ENCODE results near the gene ADAP1.
"Not testable (repeated sequence)": the region's sequence is repeated elsewhere in the genome, so short reads cannot be mapped to it uniquely, and the experiment has no call there.

The ADAP1 gene

GRCh38 chr7:945147-945555, 9.3 kb downstream of the ADAP1 start:
- H3K4me2 ChIP-seq (ENCODE audit: low read length) = peak overlapping the region; percentile 24
- no peaks in the 10 kb centered on the region for H3K9me3 ChIP-seq (ENCODE audit: control insufficient read depth, low read length)
- H3K27me3 ChIP-seq (ENCODE audit: control insufficient read depth, insufficient read depth, low read length) = no peaks in the 10 kb centered on the region
- peak overlapping the region; percentile 96 for H3K27ac ChIP-seq
- peak overlapping the region; percentile 83 for H3K9ac ChIP-seq
- TF ChIP-seq, protein P1, sequence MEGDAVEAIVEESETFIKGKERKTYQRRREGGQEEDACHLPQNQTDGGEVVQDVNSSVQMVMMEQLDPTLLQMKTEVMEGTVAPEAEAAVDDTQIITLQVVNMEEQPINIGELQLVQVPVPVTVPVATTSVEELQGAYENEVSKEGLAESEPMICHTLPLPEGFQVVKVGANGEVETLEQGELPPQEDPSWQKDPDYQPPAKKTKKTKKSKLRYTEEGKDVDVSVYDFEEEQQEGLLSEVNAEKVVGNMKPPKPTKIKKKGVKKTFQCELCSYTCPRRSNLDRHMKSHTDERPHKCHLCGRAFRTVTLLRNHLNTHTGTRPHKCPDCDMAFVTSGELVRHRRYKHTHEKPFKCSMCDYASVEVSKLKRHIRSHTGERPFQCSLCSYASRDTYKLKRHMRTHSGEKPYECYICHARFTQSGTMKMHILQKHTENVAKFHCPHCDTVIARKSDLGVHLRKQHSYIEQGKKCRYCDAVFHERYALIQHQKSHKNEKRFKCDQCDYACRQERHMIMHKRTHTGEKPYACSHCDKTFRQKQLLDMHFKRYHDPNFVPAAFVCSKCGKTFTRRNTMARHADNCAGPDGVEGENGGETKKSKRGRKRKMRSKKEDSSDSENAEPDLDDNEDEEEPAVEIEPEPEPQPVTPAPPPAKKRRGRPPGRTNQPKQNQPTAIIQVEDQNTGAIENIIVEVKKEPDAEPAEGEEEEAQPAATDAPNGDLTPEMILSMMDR (IDR thresholded peaks at IDR 0.05) = no peak
- no peaks in the 10 kb centered on the region for H3K36me3 ChIP-seq (ENCODE audit: control insufficient read depth, insufficient read depth, low read length)
- peak overlapping the region; percentile 35 for H3K4me3 ChIP-seq (ENCODE audit: low read depth, low read length)
- H3K79me2 ChIP-seq = peaks cover 34% of the 10 kb centered on the region
- peak overlapping the region; percentile 92 for H2AFZ ChIP-seq
- H3K4me1 ChIP-seq = peaks cover 12% of the 10 kb centered on the region

GRCh38 chr7:944744-945143, 9.7 kb downstream of the ADAP1 start:
- no peaks in the 10 kb centered on the region for H3K9me3 ChIP-seq (ENCODE audit: control insufficient read depth, low read length)
- no peaks in the 10 kb centered on the region for H3K36me3 ChIP-seq (ENCODE audit: control insufficient read depth, insufficient read depth, low read length)
- H2AFZ ChIP-seq = peak overlapping the region; percentile 92
- peak overlapping the region; percentile 83 for H3K9ac ChIP-seq
- H3K27ac ChIP-seq = peak overlapping the region; percentile 96
- peak overlapping the region; percentile 24 for H3K4me2 ChIP-seq (ENCODE audit: low read length)
- H3K4me1 ChIP-seq = peaks cover 12% of the 10 kb centered on the region
- H3K27me3 ChIP-seq (ENCODE audit: control insufficient read depth, insufficient read depth, low read length) = no peaks in the 10 kb centered on the region
- H3K79me2 ChIP-seq = peaks cover 30% of the 10 kb centered on the region
- TF ChIP-seq, protein P1 (IDR thresholded peaks at IDR 0.05) = no peak
- H3K4me3 ChIP-seq (ENCODE audit: low read depth, low read length) = peak overlapping the region; percentile 35

DNA sequence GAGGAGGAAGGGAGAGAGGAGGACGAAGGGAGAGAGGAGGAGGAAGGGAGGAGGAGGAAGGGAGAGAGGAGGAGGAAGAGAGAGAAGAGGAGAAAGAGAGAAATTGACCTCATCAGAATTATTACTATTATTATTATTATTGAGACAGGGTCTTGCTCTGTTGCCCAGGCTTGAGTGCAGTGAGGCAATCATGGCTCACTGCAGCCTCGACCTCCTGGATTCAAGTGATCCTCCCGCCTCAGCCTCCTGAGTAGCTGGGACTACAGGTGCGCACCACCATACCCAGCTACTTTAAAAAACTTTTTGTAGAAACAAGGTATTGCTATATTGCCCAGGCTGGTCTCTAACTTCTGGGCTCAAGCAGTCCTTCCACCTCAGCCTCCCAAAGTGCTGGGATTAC, 10.7 kb downstream of the ADAP1 start:
- H3K9ac ChIP-seq; H3K9me3 ChIP-seq (ENCODE audit: control insufficient read depth, low read length); H3K27me3 ChIP-seq (ENCODE audit: control insufficient read depth, insufficient read depth, low read length); H3K27ac ChIP-seq; H3K36me3 ChIP-seq (ENCODE audit: control insufficient read depth, insufficient read depth, low read length); H2AFZ ChIP-seq; H3K4me3 ChIP-seq (ENCODE audit: low read depth, low read length); H3K4me2 ChIP-seq (ENCODE audit: low read length): not testable (repeated sequence)
- Histone ChIP-seq H3K4me1 (peaks cover 12% of the 10 kb centered on the region), H3K79me2 (peaks cover 22% of the 10 kb centered on the region)

DNA sequence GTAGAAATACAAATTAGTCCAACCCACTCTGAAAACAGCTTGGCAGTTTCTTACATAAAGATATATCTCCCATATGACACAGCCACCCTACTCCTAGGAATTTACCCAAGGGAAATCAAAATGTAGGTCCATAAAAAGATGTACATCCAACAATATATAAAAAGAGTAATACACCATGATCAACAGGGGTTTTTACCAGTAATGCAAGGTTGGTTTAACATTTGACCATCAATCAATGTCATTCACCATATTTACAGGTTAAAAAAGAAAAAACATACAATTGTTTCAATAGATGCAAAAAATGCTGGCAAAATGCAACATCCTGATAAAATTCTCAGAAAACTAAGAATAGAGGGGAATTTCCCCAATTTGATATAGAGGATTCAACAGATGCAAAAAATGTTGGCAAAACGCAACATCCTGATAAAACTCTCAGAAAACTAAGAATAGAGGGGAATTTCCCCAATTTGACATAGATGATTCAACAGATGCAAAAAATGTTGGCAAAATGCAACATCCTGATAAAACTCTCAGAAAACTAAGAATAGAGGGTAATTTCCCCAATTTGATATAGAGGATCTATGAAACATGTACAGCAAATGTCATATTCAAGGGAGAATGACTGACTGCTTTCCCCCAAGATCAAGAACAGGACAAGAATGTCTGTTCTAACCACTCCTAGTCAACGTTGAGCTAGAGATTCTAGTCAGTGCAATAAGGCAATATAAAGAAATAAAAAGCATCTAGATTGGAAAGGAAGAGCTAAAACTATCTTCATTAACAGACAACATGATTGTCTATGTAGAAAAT, 13.7 kb downstream of the ADAP1 start:
- Histone ChIP-seq H3K27ac (no peak overlapping the region), H3K4me2 (ENCODE audit: low read length) (no peak overlapping the region), H3K79me2 (peaks cover 8% of the 10 kb centered on the region), H3K4me1 (peaks cover 7% of the 10 kb centered on the region), H2AFZ (no peak overlapping the region), H3K4me3 (ENCODE audit: low read depth, low read length) (no peak overlapping the region), H3K36me3 (ENCODE audit: control insufficient read depth, insufficient read depth, low read length) (no peaks in the 10 kb centered on the region), H3K9ac (no peak overlapping the region), H3K9me3 (ENCODE audit: control insufficient read depth, low read length) (no peaks in the 10 kb centered on the region), H3K27me3 (ENCODE audit: control insufficient read depth, insufficient read depth, low read length) (no peaks in the 10 kb centered on the region)
- TF ChIP-seq, protein P1 (IDR thresholded peaks at IDR 0.05) = no peak

GRCh38 chr7:939843-940242, 14.6 kb downstream of the ADAP1 start:
- H3K27ac ChIP-seq = no peak overlapping the region
- no peak overlapping the region for H3K9ac ChIP-seq
- TF ChIP-seq, protein P1 (IDR thresholded peaks at IDR 0.05) = no peak
- H3K36me3 ChIP-seq (ENCODE audit: control insufficient read depth, insufficient read depth, low read length) = no peaks in the 10 kb centered on the region
- peaks cover 4% of the 10 kb centered on the region for H3K4me1 ChIP-seq
- H3K79me2 ChIP-seq = peaks cover 4% of the 10 kb centered on the region
- no peaks in the 10 kb centered on the region for H3K9me3 ChIP-seq (ENCODE audit: control insufficient read depth, low read length)
- H3K4me2 ChIP-seq (ENCODE audit: low read length) = no peak overlapping the region
- no peak overlapping the region for H3K4me3 ChIP-seq (ENCODE audit: low read depth, low read length)
- H3K27me3 ChIP-seq (ENCODE audit: control insufficient read depth, insufficient read depth, low read length) = no peaks in the 10 kb centered on the region
- H2AFZ ChIP-seq = no peak overlapping the region

Data from parathyroid adenoma (tissue), 2 donors.